A549 (cell line): ENCODE measurements around the gene HNRNPA3. TPM values are rescaled to one million over a fixed set of nuclear protein-coding genes. Genes with fewer than 3 reads are reported as not detected.

Experiments
- ATAC-seq, 2 experiments: fragments of 200-7000 bp in 1 of 2; fragments of >200 bp in 1 of 2; cut with Nextera tagmentation in 1 of 2; cut with Tn5 transposase in 1 of 2; 3 replicates each; pipeline versions ENCODE4 v1.8.0 to v1.9.1; 2018 to 2020; ENCODE audit warnings: mild to moderate bottlenecking in 1 of 2, moderate library complexity in 1 of 2
- CTCF ChIA-PET: fragments of 300-600 bp; sonication (Branson Sonifier 250); formaldehyde crosslinking; extraction: SDS; loops from one replicate; lab custom pipeline; 2021; ENCODE audit warnings: antibody characterized with exemption, inconsistent platforms; lab: Yijun Ruan, JAX
- POLR2A ChIA-PET: fragments of 350-600 bp; formaldehyde crosslinking; extraction: SDS; loops from one replicate; lab custom pipeline; 2021; ENCODE audit warnings: antibody characterized with exemption, inconsistent platforms; lab: Yijun Ruan, JAX
- DNase-seq, 2 experiments: peaks; one replicate each; pipeline versions ENCODE4 v3.0.0 to v3.0.0-alpha.2; 2011 to 2016; ENCODE audit warnings: low read depth in 1 of 2, low spot score in 1 of 2
- FAIRE-seq: peaks from 2 replicates; lab custom pipeline; 2011; peaks lifted over from hg19 to GRCh38; lab: Jason Lieb, UNC
- H3K27ac ChIP-seq, 2 experiments: fragments of >200 bp; sonication (Bioruptor Twin); formaldehyde crosslinking; 3 replicates each; pipeline ENCODE4 v1.5.1; 2016 to 2017
- H3K4me1 ChIP-seq: fragments of >200 bp; sonication (Bioruptor Twin); formaldehyde crosslinking; 3 replicates; pipeline ENCODE4 v1.6.1; 2016
- H3K4me2 ChIP-seq: fragments of >200 bp; sonication (Bioruptor Twin); formaldehyde crosslinking; 3 replicates; pipeline ENCODE4 v1.6.1; 2016
- H3K4me3 ChIP-seq: fragments of >200 bp; sonication (Bioruptor Twin); formaldehyde crosslinking; 3 replicates; pipeline ENCODE4 v1.5.1; 2016
- H3K9me3 ChIP-seq: fragments of >200 bp; sonication (Bioruptor Twin); formaldehyde crosslinking; 3 replicates; pipeline ENCODE4 v1.6.1; 2016
- CHD2 ChIP-seq: fragments of 150-350 bp; IDR thresholded peaks from 2 replicates; pipeline ENCODE4 v1.6.1; 2014; ENCODE audit warnings: low read length; ENCODE audit not compliant: partially characterized antibody
- CHD4 ChIP-seq: fragments of 200-600 bp; sonication (generic); IDR thresholded peaks from 2 replicates; pipeline ENCODE4 v1.6.1; 2016; ENCODE audit warnings: antibody characterized with exemption, mild to moderate bottlenecking, borderline replicate concordance
- EHMT2 ChIP-seq: fragments of 200-600 bp; sonication (generic); IDR thresholded peaks from 2 replicates; pipeline ENCODE4 v1.6.1; 2016; ENCODE audit warnings: antibody characterized with exemption, low read depth, mild to moderate bottlenecking, moderate library complexity
- ELK1 ChIP-seq: fragments of 150-350 bp; IDR thresholded peaks from 2 replicates; pipeline ENCODE4 v1.6.1; 2014; ENCODE audit warnings: low read depth, mild to moderate bottlenecking, low read length
- EP300 ChIP-seq, 2 experiments: fragments of >200 bp; sonication (Bioruptor Twin); formaldehyde crosslinking; IDR thresholded peaks; 2 replicates in 1 of 2; 3 replicates in 1 of 2; pipeline ENCODE4 v1.6.1; 2016 to 2017
- ESRRA ChIP-seq: fragments of 150-350 bp; IDR thresholded peaks from 2 replicates; pipeline ENCODE4 v1.6.1; 2014; ENCODE audit warnings: mild to moderate bottlenecking, low read length, borderline replicate concordance
- FOSL2 ChIP-seq, 2 experiments: fragments of 450-650 bp in 1 of 2; fragments of >200 bp in 1 of 2; sonication (Bioruptor Twin) in 1 of 2; formaldehyde crosslinking; IDR thresholded peaks; 2 replicates each; pipeline versions ENCODE4 v1.5.0 to v1.6.1; 2016 to 2020; ENCODE audit warnings: mild to moderate bottlenecking in 1 of 2, moderate library complexity in 1 of 2
- HEYL ChIP-seq: fragments of 250-450 bp; sonication (Bioruptor Pico); IDR thresholded peaks from 2 replicates; pipeline ENCODE4 v1.8.0; 2021; ENCODE audit warnings: mild to moderate bottlenecking, moderate library complexity
- HMGXB4 ChIP-seq: fragments of 250-450 bp; sonication (Bioruptor Pico); IDR thresholded peaks from 2 replicates; pipeline ENCODE4 v1.5.0; 2021; ENCODE audit warnings: mild to moderate bottlenecking, moderate library complexity, borderline replicate concordance
- HOXB13 ChIP-seq: fragments of 250-450 bp; sonication (Bioruptor Pico); IDR thresholded peaks from 2 replicates; pipeline ENCODE4 v1.5.0; 2020; ENCODE audit warnings: low read depth, mild to moderate bottlenecking, moderate library complexity
- MAX ChIP-seq: IDR thresholded peaks from 2 replicates; pipeline ENCODE4 v1.6.1; 2012
- MYC ChIP-seq: IDR thresholded peaks from 2 replicates; pipeline ENCODE4 v1.6.1; 2012; ENCODE audit warnings: mild to moderate bottlenecking, inconsistent platforms, low read length, improper control_type of control experiment, borderline replicate concordance
- NFE2L2 ChIP-seq: fragments of 150-350 bp; conservative IDR thresholded peaks from 2 replicates; pipeline ENCODE4 v1.6.1; 2014; ENCODE audit warnings: low read length
- NPAS2 ChIP-seq: fragments of 250-450 bp; sonication (Bioruptor Pico); IDR thresholded peaks from 2 replicates; pipeline ENCODE4 v1.8.0; 2022; ENCODE audit warnings: mild to moderate bottlenecking, moderate library complexity, borderline replicate concordance
- POLR2A ChIP-seq: IDR thresholded peaks from 2 replicates; pipeline ENCODE4 v1.6.1; 2012; ENCODE audit warnings: mild to moderate bottlenecking, low read length
- POLR2AphosphoS2 ChIP-seq: conservative IDR thresholded peaks from 2 replicates; pipeline ENCODE4 v1.6.1; 2012; ENCODE audit warnings: low read length, improper control_type of control experiment, inconsistent platforms
- RARB ChIP-seq: fragments of 250-450 bp; sonication (Bioruptor Pico); IDR thresholded peaks from 2 replicates; pipeline ENCODE4 v1.8.0; 2021; ENCODE audit warnings: mild to moderate bottlenecking, moderate library complexity
- SMC3 ChIP-seq: fragments of >200 bp; sonication (Bioruptor Twin); formaldehyde crosslinking; IDR thresholded peaks from 3 replicates; pipeline ENCODE4 v1.6.1; 2018; ENCODE audit warnings: inconsistent platforms
- ZFP36 ChIP-seq: fragments of 450-650 bp; IDR thresholded peaks from 2 replicates; pipeline ENCODE4 v1.6.1; 2014; ENCODE audit warnings: borderline replicate concordance; ENCODE audit not compliant: partially characterized antibody
- WGBS: methylation state at CpG from one replicate; pipeline ENCODE4 v1.1.6; 2017; ENCODE audit errors: missing lambda C conversion rate; 5-methylcytosine and 5-hydroxymethylcytosine counted together
- polyA plus RNA-seq, 4 experiments: library from polyadenylated mRNA; depleted of rRNA in 3 of 4; stranded (reverse); fragments of >200 nt; fragmentation: RNase III in 1 of 4; extraction: RNeasy Plus Mini Kit Qiagen cat#74134 plus additional on column Dnase treatment in 1 of 4; gene quantifications; 2 replicates in 3 of 4; 3 replicates in 1 of 4; pipeline ENCODE4 v1.2.3, GENCODE V29; 2011 to 2017
- TF ChIP-seq, protein P1 (sequence below): fragments of 450-650 bp; IDR thresholded peaks from 2 replicates; pipeline ENCODE4 v1.6.1; 2014; ENCODE audit warnings: antibody characterized with exemption
- TF ChIP-seq, protein P2 (sequence below): fragments of >200 bp; sonication (Bioruptor Twin); formaldehyde crosslinking; IDR thresholded peaks from 3 replicates; pipeline ENCODE4 v1.5.1; 2016

Gene HNRNPA3
- polyA plus RNA-seq, 2 of the 4 experiments (the other 2 are of a cell fraction), result 357 to 755 TPM

DNA sequence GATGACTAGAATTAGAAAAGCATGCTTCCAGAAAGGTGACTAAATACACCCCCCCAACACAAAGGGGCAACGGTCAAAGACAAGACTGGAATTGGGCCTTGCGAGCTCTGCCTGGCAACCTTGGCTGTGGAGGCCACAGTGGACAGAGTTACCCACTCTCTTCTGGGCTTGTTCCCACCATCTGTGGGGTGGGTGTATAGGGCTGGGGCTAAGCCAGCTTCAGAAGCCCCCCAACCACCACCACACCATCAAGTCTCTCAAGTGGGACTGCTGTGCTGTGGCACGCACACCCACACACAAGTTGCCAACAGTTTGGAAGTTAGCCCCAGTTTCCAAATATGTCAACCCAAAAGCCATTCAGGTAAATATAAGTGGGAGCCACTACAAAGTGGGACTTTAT is 44.1 kb downstream of the HNRNPA3 start (continued):
- TF ChIP-seq CHD2 (no peak), NPAS2 (CRISPR knock-in tag) (no peak)

GRCh38 chr2:177257471-177257870 is 44.9 kb downstream of the HNRNPA3 start:
- peaks cover 60% of the 10 kb centered on the region for H3K4me1 ChIP-seq

More at GRCh38 chr2:177257471-177257870, 44.9 kb downstream of the HNRNPA3 start:
- ChIA-PET CTCF (interaction anchor here (1.6 kb wide), 1 partner anchor 96 kb away, joined by 3 read pairs; no protein-coding TSS in a partner anchor), POLR2A (no interaction called here)
- TF ChIP-seq, protein P1, sequence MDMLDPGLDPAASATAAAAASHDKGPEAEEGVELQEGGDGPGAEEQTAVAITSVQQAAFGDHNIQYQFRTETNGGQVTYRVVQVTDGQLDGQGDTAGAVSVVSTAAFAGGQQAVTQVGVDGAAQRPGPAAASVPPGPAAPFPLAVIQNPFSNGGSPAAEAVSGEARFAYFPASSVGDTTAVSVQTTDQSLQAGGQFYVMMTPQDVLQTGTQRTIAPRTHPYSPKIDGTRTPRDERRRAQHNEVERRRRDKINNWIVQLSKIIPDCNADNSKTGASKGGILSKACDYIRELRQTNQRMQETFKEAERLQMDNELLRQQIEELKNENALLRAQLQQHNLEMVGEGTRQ, result no peak
- TF ChIP-seq ESRRA (no peak), ZFP36 (no peak), MAX (no peak), HMGXB4 (CRISPR knock-in tag) (no peak), EP300 (IDR thresholded peaks at IDR 0.05) (no peak), RARB (no peak), MYC (no peak), CHD4 (no peak), ELK1 (no peak), HEYL (CRISPR knock-in tag) (no peak), POLR2AphosphoS2 (no peak), NFE2L2 (no peak), EHMT2 (no peak), HOXB13 (CRISPR knock-in tag) (no peak), SMC3 (no peak), POLR2A (no peak), FOSL2 (IDR thresholded peaks at IDR 0.05) (no peak), FOSL2 (CRISPR knock-in tag; IDR thresholded peaks at IDR 0.05) (no peak)
- TF ChIP-seq, protein P2, sequence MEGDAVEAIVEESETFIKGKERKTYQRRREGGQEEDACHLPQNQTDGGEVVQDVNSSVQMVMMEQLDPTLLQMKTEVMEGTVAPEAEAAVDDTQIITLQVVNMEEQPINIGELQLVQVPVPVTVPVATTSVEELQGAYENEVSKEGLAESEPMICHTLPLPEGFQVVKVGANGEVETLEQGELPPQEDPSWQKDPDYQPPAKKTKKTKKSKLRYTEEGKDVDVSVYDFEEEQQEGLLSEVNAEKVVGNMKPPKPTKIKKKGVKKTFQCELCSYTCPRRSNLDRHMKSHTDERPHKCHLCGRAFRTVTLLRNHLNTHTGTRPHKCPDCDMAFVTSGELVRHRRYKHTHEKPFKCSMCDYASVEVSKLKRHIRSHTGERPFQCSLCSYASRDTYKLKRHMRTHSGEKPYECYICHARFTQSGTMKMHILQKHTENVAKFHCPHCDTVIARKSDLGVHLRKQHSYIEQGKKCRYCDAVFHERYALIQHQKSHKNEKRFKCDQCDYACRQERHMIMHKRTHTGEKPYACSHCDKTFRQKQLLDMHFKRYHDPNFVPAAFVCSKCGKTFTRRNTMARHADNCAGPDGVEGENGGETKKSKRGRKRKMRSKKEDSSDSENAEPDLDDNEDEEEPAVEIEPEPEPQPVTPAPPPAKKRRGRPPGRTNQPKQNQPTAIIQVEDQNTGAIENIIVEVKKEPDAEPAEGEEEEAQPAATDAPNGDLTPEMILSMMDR, result no peak
- FAIRE-seq (no peak), ATAC-seq (no peak), DNase-seq (no peak)
- peak overlapping the region; percentile 84 for H3K4me2 ChIP-seq
- WGBS, result 95% methylated on average over 4 of the region's 5 CpGs
- peak overlapping the region in 1 of 2 experiments; percentile 61; a peak in 1 of 6 replicates for H3K27ac ChIP-seq
- H3K9me3 ChIP-seq, result peaks cover 6% of the 10 kb centered on the region; the same call in 1 of the 3 replicates
- no peak overlapping the region for H3K4me3 ChIP-seq
